NOMO-1 treated with dmso at 0.1 percent for 144 hours (cell line): ENCODE measurements around the gene GFI1.

Experiments used
- DNase-seq: peaks from one replicate; lab custom pipeline; 2025; ENCODE audit not compliant: unreplicated experiment; lab: John Stamatoyannopoulos, UW

GFI1 gene

GRCh38 chr1:92488832-92489231 is 2.1 kb upstream of the GFI1 start:
- no peak for DNase-seq

GRCh38 chr1:92488416-92488815 is 1.7 kb upstream of the GFI1 start:
- no peak for DNase-seq

DNA sequence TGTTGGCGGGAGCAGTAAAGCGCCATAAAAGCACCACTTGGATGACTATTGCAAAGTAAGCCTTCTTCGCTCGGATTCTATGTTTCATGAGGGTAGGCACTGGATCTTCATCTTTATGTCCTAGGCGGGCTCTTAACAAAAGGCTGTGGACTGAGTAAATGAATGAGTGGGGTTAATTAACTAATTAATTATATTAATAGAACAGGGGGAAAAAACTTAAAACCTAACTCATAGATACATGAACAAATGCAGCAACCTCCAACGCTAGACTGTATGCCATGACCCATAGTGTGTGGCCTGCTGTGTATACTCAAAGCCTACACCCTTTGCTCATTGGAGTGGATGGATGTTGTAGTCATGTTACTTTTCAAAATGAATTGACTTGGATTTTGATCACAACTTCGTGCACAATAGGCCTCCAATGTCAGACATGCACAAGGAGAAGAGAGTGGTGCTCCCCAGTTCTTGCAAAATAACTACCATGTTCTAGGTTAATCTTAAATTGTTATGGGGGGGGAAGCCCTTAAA is 417 bp upstream of the GFI1 start:
- no peak for DNase-seq

GRCh38 chr1:92485381-92486250 is 1.1 kb downstream of the GFI1 start:
- peak; percentile 84 for DNase-seq

- DNase-seq, result peak; percentile 61
Measured at GRCh38 chr1:92484472-92485380, 2.0 kb downstream of the GFI1 start.

DNA sequence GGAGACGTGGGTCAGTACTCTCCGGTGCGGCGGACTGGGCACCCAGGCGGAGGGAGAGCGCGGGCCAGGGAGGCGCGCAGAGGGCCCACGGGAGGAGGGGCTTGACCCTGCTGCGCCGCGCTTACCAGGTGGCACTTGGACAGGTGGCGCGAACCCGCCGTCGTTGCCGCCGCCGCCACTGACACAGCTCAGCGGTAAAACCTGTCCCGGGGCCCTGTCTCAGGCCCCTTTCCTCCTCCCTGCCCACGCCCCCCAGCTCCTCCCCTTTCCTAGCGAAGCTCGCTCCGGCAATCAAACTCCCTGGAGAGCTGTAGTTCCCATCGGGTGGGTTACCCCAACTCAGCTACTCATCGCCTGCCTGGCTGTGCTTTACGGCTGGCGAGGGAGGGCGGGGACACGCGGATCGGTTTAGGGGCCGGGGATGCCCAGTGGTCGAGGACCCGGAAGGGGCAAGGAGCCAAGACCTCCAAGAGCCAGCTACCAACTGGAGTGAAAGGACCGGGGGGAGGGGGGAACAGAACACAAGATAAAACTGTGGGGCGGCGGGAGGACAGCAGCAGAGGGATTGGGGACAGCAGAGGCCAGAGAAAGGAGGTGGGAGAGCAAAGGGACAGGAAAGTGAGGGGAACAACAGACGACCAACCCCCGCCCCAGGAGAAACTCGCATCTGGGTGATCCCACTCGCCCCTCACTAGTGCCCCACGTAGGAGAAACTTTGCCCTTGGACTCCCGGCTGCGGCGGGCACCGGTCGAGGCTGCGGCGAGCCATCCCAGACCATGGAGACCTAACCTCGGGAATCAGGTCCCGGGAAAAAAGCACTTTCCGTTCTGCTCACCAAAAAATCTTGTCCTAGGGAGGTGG is 2.9 kb downstream of the GFI1 start:
- DNase-seq, result peak; percentile 43

- DNase-seq, result no peak
Measured at GRCh38 chr1:92482665-92483609, 3.8 kb downstream of the GFI1 start.

DNA sequence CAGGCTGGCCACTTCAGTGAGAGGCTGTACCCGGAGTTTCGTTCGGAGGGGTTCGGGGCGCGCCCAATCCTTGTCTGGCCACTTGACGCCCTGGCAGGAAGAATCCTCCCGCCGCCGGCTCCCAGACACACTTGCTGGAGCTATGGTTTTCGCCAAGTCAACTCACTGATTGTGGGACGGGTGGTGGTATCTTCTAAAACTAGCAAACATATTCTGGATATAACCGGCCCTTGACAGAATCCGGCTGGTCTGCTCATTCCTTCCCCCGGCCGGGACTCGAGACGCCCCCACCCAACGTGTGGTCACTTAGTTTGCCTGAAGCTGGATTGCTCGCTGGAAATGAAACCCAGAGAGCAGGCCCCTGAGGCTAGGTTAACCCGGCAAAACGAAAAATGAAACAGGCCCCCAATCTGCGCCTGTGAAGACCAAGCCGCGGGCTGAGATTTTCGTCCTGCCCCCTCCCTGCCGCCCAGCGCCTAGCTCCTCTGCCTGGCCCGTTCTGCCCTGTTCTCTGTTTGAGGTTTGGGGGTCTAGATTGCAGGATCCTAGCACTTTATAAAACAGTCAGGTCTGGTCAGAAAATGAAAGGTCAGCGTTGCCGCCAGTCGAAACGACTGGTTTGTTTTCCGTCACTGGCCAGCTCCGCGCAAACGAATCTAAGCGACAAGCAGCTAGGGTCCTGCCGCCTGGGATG is 4.6 kb downstream of the GFI1 start:
- DNase-seq, result no peak

GRCh38 chr1:92481599-92481925 is 5.2 kb downstream of the GFI1 start:
- DNase-seq, result no peak

GRCh38 chr1:92480813-92481598 is 5.7 kb downstream of the GFI1 start:
- no peak for DNase-seq

GRCh38 chr1:92480200-92480812 is 6.4 kb downstream of the GFI1 start:
- no peak for DNase-seq

DNA sequence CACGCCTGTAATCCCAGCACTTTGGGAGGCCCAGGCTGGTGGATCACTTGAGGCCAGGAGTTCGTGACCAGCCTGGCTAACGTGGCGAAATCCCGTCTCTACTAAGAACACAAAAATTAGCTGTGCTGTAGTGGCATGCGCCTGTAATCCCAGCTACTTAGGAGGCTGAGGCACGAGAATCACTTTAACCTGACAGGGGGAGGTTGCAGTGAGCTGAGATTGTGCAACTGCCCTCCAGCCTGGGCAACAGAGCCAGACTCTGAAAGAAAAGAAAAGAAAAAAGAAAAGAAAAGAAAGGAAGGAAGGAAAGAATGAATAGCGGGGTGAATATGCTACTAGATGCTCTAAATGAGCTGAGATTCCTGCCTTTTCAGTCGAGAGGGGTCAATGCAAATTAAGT is 7.1 kb downstream of the GFI1 start:
- no peak for DNase-seq

DNA sequence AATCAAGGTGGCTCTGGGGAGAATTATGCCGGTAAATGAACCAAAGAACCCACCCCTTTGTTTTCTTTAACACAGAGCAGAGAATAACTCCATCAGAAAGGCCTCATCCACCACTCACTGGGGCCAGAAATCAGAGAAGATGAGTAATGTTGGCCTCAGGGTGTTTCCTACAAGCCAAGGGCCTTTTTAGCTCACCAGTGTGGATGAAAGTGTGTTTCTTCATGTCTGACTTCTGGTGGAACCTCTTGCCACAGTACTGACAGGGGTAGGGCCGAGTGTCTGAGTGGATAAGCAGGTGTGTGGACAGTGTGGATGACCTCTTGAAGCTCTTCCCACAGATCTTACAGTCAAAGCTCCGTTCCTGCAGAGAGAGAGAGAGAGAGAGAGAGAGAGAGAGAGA is 8.3 kb downstream of the GFI1 start:
- no peak for DNase-seq

DNA sequence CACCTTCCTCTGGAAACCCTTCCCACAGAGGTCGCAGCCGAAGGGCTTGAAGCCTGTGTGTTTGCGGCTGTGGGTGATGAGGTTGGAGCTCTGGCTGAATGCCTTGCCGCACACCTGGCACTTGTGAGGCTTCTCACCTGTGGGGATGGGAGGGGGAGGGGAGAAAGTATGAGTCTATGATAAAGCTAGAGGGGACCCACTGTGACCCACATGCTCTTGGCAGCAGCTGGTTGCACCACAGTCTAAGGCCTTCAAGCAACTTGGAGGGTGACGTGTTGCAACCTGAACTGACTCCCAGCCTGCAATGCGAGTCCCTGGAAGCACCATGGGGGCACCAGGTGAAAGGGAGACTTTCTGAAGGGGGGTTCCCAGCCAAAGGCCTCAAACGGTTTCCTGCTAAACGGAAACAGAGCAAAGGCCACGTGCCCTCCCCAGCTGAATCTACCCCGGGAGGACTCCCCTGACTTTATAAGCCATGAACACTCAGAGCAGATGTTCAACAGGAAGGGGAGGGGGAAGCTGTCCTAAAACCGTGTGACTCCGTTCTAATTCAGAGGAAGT is 10.6 kb downstream of the GFI1 start:
- no peak for DNase-seq

- DNase-seq, result no peak
Measured at GRCh38 chr1:92475029-92475428, 11.7 kb downstream of the GFI1 start.

GRCh38 chr1:92473781-92474495 is 12.8 kb downstream of the GFI1 start:
- DNase-seq, result no peak

DNA sequence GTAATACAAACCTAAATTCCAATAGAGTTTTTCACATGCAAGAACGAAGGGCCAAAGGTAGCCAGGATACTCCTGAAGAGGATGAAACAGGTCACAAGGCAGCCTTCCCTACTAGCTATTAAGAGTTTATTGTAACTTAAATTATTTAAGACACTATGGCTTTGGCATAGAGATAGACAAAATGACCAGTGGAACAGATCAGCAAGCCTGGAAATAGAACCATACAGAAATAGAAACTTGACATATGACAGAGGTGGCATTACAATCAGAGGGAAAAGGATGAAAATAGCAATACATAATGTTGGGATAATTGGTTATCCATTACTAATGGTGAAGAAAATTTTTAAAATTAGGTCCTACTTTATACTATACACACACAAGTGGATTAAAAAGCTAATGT is 16.5 kb downstream of the GFI1 start:
- no peak for DNase-seq
